T follicular helper cell (primary cell): ENCODE results near the gene PIANP.
"Not testable (repeated sequence)": the region's sequence is repeated elsewhere in the genome, so short reads cannot be mapped to it uniquely, and the experiment has no call there.

Experiments
- DNase-seq: peaks from one replicate; pipeline ENCODE4 v3.0.0-alpha.2; 2020; ENCODE audit warnings: low read depth
- total RNA-seq, 2 experiments: gene quantifications; one replicate each; lab custom pipeline; 2026; lab: John Stamatoyannopoulos, UW

PIANP gene
- total RNA-seq = 0.04 to 0.18 reads per million in 2 experiments

- DNase-seq = peak; percentile 38
Measured at GRCh38 chr12:6700646-6701051, at the start of gene PIANP. Gene PIANP (minus strand): TSS chr12:6700815. CDS start chr12:6698061, 2,754 bp downstream.

- DNase-seq = no peak
Measured at GRCh38 chr12:6748761-6749160, 48.1 kb upstream of the PIANP start.

- no peak for DNase-seq
Measured at GRCh38 chr12:6747216-6747615, 46.6 kb upstream of the PIANP start.

DNA sequence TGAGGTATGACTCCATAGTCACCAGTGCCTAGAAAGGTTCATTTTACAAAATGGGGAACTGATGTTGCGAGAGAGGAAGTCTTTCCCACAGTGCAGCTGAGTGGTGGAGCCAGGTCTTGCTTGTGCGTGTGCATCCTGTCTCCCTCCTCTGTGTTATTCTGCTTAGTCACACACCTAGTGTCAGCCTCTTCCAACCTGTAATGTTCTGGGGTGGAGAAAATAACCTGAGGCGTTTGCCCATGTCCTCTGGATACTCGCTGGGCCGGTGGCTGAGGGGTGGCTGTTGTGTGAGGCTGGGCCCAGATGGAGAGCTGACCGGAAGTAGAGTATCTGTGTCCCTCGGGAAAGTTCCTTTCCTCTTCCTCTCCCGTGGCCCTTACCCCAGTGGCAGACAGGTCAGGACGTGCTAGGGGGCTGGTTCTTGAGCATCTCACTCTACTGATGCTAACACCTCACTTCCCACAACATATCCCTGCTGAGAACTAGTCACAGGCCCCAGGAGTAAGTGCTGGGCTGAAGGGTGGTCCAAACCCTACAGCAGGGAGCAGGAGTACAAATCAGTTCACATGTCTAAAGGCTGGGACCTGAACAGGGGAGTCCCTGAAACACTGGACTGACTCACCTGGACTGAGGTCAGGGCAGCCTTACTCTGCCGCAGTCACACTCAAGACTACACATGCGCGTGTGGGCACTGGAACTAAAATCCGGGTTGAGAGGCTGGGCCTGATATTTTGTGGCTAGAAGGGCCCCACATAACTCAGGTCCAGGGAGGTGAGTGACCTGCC, 45.3 kb upstream of the PIANP start:
- no peak for DNase-seq

DNA sequence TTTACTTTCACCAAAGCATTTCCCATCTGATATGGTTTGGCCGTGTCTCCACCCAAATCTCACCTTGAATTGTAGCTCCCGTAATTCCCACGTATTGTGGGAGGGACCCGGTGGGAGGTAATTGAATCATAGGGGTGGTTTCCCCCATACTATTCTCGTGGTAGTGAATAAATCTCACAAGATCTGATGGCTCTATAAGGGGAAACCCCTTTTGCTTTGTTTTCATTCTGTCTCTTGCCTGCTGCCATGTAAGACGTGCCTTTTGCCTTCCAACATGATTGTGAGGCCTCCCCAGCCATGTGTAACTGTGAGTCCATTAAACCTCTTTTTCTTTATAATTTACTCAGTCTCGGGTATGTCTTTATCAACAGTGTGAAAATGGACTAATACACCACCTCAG, 42.7 kb upstream of the PIANP start:
- not testable (repeated sequence) for DNase-seq

DNA sequence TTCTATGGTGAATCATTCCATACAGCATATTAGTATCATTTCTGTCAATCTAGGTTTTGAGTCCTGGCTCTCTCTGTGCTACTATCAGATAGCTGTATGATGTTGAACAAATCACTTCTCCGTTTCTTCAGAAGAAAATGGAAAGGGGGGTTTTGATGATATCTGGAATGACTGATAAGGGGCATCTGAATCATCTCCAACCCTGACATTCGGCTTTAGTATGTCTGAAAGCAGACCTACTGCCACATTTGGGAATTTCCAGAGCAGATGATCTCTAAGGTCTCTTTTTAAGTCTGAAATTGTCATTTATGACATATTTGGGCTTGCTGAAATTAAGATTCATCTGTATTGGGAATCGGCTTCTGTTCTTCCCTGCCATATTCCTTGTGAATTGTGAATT, 42.2 kb upstream of the PIANP start:
- DNase-seq = no peak

DNA sequence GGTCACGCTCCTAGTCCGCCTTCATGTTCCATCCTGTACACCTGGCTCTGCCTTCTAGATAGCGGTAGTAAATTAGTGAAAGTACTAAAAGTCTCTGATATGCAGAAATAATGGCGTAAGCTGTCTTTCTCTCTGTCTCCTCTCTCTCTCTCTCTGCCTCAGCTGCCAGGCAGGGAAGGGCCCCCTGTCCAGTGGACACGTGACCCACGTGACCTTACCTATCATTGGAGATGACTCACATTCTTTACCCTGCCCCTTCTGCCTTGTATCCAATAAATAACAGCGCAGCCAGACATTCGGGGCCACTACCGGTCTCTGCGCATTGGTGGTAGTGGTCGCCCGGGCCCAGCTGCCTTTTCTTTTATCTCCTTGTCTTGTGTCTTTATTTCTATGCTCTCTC, 41.5 kb upstream of the PIANP start:
- DNase-seq = not testable (repeated sequence)

- DNase-seq = no peak
Measured at GRCh38 chr12:6736754-6737153, 36.1 kb upstream of the PIANP start.

DNA sequence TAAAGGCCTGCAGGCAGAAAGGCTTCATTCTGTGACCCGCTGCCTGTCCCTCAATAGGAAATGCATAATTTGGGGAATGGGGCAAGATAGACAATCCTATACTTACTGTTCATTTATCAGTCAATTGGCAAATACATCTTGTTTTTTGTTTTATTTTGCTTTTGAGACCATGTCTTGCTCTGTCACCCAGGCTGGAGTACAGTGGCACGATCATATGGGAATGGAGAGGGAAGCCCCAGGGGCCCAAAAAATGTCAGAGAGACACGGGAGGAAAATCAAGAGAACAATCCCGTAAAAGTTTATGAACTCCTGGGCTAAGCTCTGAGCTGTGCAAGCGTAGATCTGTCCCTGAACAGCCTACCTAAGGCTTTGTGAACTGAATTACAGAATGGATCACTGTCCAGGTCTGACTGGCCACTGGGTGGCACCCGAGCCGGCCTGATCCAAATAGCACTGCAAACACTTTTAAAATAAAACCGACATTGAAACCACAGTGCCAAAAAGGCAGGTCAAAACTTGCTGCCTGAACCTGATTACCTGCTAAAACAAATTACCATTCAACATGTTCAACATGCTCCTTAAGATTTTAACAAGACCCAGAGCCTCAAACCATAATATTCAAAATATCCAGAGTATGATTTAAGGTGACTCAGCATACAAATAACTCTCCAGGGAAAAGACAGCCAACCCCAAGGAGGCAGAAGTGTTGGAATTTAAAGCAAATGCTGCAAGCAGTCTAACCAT, 35.0 kb upstream of the PIANP start:
- DNase-seq = peak; percentile 9

DNA sequence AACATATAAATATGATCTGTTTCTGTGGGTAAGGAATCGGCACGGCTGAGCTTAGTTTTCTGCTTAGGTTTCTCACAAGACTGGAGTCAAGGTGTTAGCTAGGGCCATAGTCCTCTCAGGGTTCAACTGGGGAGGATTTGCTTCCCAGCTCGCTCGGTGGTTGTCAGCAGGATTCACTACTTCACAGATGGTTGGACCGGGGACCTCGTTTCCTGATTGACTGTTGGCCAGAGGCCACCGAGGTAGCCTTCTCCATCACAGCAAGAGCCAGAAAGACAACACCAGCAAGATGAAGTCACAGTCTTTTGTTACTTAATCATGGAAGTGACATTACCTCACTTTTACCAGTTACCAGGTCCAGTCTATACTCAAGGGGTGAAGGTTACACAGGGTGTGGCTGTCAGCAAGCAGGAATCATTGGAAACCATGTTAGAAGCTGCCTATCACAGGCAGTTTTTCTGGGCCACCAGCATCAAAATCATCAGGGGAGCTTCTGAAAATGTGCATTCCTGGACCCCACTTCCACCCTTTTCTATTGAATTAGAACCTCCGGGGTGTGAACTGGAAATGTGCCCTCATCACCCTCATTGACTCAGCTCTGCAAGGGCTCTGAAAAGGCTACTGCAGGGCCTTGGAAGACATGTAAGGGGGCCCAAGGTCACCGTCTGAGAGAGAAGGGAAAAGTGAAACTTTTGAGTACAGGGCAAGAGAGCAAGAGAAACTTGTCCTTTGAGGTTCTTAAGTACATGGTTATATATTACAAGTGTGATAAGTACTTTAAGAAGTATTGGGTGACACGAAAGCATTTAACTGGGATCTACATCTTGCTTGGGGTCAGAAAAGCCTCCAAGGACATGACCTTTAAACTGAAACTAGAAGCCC, 34.1 kb upstream of the PIANP start:
- no peak for DNase-seq

DNA sequence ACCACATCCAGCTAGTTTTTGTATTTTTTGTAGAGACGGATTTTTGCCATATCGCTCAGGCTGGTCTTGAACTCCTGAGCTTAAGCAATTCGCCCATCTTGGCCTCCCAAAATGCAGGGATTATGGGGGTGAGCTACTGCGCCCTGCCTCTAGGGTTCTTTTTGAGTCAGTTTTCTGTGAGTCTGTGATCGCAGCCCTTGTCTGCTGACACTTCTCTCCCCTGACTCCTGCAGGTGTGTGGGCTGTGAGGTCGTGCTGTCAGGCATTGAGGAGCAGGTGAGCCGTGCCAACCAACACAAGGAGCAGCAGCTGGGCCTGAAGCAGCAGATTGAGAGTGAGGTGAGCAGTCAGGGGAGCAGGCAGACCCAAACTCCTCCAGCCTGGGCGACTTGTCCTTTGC, 29.6 kb upstream of the PIANP start:
- no peak for DNase-seq

- DNase-seq = no peak
Measured at GRCh38 chr12:6729186-6729585, 28.6 kb upstream of the PIANP start.

DNA sequence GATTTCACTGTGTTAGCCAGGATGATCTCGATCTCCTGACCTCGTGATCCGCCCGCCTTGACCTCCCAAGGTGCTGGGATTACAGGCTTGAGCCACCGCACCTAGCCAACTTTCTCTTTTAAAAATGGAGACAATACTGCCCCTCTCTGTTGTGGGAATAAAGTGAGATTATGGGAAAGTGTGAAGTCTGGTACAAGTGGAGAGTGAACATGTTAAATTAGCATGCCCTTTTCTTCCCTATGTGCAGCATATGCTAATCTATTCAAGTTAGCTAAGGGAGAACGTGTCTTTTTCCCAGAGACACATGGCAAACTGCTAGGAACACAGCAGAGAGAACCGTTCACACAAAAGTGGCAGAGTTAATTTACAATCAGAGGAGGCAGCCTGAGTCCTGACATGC, 24.7 kb upstream of the PIANP start:
- DNase-seq = no peak

- no peak for DNase-seq
Measured at GRCh38 chr12:6724409-6724797, 23.8 kb upstream of the PIANP start.

DNA sequence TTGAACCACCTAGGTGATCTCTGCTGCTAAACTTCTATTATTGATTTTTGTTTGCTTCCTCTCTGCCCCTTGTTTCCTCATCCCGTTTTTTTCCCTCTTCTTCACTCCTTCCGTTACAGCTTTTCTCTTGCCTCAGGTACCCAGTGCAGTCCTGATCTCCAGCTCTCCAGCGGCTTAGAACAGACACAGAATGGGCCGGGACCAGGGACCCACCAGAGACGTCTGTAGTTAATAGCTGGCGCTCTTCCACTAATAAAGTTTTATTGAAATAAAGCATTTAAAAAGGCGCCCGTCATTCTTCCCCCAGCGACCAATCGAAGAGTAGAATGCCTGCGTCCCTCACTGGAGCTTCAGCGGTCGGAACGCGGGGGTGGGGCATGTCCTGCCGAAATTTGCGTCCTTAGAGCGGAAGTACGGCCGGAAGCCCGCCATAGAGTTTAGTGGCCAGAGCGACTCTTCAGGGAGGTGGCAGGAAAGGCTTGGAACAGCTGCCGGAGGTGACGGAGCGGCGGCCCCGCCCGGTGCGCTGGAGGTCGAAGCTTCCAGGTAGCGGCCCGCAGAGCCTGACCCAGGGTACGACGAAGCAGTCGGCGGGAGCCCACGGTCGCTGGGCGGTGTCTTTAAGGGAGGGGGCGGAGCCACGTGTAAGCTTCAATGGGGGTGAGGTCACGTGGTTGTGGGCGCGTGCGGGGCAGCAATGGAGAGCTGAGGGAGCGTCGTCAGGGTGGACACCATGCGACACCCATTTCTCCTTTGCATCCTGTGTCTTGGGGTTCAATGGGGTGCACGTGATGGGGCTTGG, 23.2 kb upstream of the PIANP start, which contains the start of gene COPS7A:
Gene COPS7A, plus strand, starts transcription at position 440 of the 802 bp plus-strand sequence. CDS start 611 bp downstream, outside the sequence.
- DNase-seq = peak; percentile 82

- no peak for DNase-seq
Measured at GRCh38 chr12:6722863-6723262, 22.2 kb upstream of the PIANP start.

DNA sequence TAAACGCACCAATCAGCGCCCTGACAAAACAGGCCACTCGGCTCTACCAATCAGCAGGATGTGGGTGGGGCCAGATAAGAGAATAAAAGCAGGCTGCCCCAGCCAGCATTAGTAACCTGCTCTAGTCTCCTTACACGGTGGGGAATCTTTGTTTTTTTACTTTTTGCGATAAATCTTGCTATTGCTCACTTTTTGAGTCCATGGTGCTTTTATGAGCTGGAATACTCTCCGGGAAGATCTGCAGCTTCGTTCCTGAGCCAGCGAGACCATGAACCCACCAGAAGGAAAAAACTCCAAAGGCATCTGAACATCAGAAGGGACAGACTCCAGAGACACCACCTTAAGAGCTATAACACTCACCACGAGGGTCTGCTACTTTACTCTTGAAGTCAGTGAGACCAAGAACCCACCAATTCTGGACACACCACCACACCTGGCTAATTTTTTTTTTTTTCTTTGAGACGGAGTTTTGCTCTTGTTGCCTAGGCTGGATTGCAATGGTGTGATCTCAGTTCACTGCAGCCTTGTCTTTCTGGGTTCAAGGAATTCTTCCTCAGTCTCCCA, 16.3 kb upstream of the PIANP start:
- no peak for DNase-seq

DNA sequence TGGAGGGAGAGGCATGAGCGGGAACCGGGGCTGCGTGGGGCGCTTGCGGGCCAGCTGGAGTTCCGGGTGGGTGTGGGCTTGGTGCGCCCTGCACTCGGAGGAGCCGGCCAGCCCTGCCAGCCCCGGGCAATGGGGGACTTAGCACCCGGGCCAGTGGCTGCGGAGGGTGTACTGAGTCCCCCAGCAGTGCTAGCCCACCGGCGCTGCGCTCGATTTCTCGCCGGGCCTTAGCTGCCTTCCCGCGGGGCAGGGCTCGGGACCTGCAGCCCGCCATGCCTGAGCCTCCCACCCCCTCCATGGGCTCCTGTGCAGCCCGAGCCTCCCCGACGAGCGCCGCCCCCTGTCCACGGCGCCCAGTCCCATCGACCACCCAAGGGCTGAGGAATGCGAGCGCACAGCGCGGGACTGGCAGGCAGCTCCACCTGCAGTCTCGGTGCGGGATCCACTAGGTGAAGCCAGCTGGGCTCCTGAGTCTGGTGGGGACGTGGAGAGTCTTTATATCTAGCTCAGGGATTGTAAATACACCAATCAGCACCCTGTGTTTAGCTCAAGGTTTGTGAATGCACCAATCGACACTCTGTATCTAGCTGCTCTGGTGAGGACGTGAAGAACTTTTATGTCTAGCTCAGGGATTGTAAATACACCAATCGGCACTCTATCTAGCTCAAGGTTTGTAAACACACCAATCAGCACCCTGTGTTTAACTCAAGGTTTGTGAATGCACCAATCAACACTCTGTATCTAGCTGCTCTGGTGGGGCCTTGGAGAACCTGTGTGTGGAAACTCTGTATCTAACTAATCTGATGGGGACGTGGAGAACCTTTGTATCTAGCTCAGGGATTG, 15.6 kb upstream of the PIANP start:
- not testable (repeated sequence) for DNase-seq

GRCh38 chr12:6708960-6709394, 8.4 kb upstream of the PIANP start:
- DNase-seq = no peak

- not testable (repeated sequence) for DNase-seq
Measured at GRCh38 chr12:6708351-6708750, 7.7 kb upstream of the PIANP start.
